H1 (cell line): ENCODE results near the gene TNIK. TPM values are rescaled to one million over a fixed set of nuclear protein-coding genes. Genes with fewer than 3 reads are reported as not detected.

Experiments
- CTCF ChIA-PET: fragments of 300-600 bp; sonication (Branson Sonifier 250); formaldehyde crosslinking; loops from one replicate; lab custom pipeline; 2021; ENCODE audit not compliant: partially characterized antibody; lab: Charles Lee
- POLR2A ChIA-PET: fragments of 300-600 bp; sonication (Branson Sonifier 250); formaldehyde crosslinking; loops from one replicate; lab custom pipeline; 2021; ENCODE audit warnings: inconsistent platforms; ENCODE audit not compliant: partially characterized antibody; lab: Charles Lee
- DNase-seq, 2 experiments: peaks; one replicate each; pipeline versions ENCODE4 v3.0.0 to v3.0.0-alpha.2; 2010 to 2022; ENCODE audit warnings: low spot score in 2 of 2, low read depth in 1 of 2, mixed read lengths in 1 of 2
- FAIRE-seq: peaks from 2 replicates; lab custom pipeline; 2011; peaks lifted over from hg19 to GRCh38; lab: Jason Lieb, UNC
- H2AFZ ChIP-seq: 2 replicates; pipeline ENCODE4 v1.8.1; 2012; ENCODE audit warnings: low read length, inconsistent platforms
- H2AK5ac ChIP-seq: 2 replicates; pipeline ENCODE4 v1.6.1; 2013; ENCODE audit warnings: low read depth, low read length
- H2BK120ac ChIP-seq: replicated peaks from 2 replicates; pipeline ENCODE3; 2013; ENCODE audit warnings: low read depth, low read length, inconsistent platforms
- H2BK12ac ChIP-seq: 2 replicates; pipeline ENCODE4 v1.6.1; 2013; ENCODE audit warnings: low read depth, low read length
- H2BK15ac ChIP-seq: 2 replicates; pipeline ENCODE4 v1.6.1; 2013; ENCODE audit warnings: low read length
- H2BK20ac ChIP-seq: 2 replicates; pipeline ENCODE4 v1.6.1; 2013; ENCODE audit warnings: low read length
- H2BK5ac ChIP-seq: 2 replicates; pipeline ENCODE4 v1.6.1; 2013; ENCODE audit warnings: low read depth, low read length
- H3K14ac ChIP-seq: 2 replicates; pipeline ENCODE4 v1.6.1; 2013; ENCODE audit warnings: inconsistent platforms; ENCODE audit not compliant: insufficient read length
- H3K18ac ChIP-seq: 2 replicates; pipeline ENCODE4 v1.6.1; 2013; ENCODE audit warnings: low read length; ENCODE audit errors: extremely low read depth
- H3K23ac ChIP-seq: 2 replicates; pipeline ENCODE4 v1.6.1; 2013; ENCODE audit warnings: inconsistent platforms; ENCODE audit not compliant: insufficient read length
- H3K23me2 ChIP-seq: 2 replicates; pipeline ENCODE4 v1.6.1; 2013; ENCODE audit warnings: low read depth, low read length
- H3K27ac ChIP-seq: 2 replicates; pipeline ENCODE4 v1.6.1; 2011; ENCODE audit warnings: low read depth, low read length, inconsistent platforms
- H3K27me3 ChIP-seq, 4 experiments: replicated peaks in 1 of 4; 1 replicate in 1 of 4; 2 replicates in 3 of 4; pipeline versions ENCODE4 v1.6.1 to v1.8.1; 2011 to 2013; ENCODE audit warnings: low read length in 3 of 4, mild to moderate bottlenecking in 3 of 4, inconsistent platforms in 2 of 4, mixed read lengths in 2 of 4, moderate library complexity in 1 of 4; ENCODE audit not compliant: control insufficient read depth in 3 of 4, insufficient read depth in 3 of 4; ENCODE audit errors: extremely low read depth in 1 of 4
- H3K36me3 ChIP-seq, 4 experiments: 2 replicates each; pipeline versions ENCODE4 v1.6.1 to v1.8.1; 2011 to 2013; ENCODE audit warnings: mild to moderate bottlenecking in 4 of 4, low read length in 3 of 4, moderate library complexity in 2 of 4, control low read depth in 1 of 4, inconsistent platforms in 1 of 4; ENCODE audit not compliant: insufficient read depth in 4 of 4, control insufficient read depth in 2 of 4
- H3K4ac ChIP-seq: replicated peaks from 2 replicates; pipeline ENCODE3; 2013; ENCODE audit warnings: low read length, low read depth, mixed read lengths, inconsistent platforms; ENCODE audit not compliant: insufficient read length
- H3K4me1 ChIP-seq, 4 experiments: replicated peaks in 1 of 4; 1 replicate in 1 of 4; 2 replicates in 3 of 4; pipeline versions ENCODE4 v1.6.1 to v1.8.1; 2011 to 2013; ENCODE audit warnings: low read length in 3 of 4, inconsistent platforms in 2 of 4, mixed read lengths in 1 of 4; ENCODE audit not compliant: insufficient read depth in 4 of 4, control insufficient read depth in 3 of 4
- H3K4me2 ChIP-seq, 2 experiments: 2 replicates each; pipeline versions ENCODE4 v1.6.1 to v1.8.1; 2011 to 2013; ENCODE audit warnings: low read depth in 2 of 2, low read length in 2 of 2, control low read depth in 1 of 2, inconsistent platforms in 1 of 2, mild to moderate bottlenecking in 1 of 2; ENCODE audit not compliant: insufficient read depth in 1 of 2
- H3K4me3 ChIP-seq, 4 experiments: fragments of 200-600, 300-600 bp in 1 of 4; sonication (generic), shearing (Covaris generic), sonication (Bioruptor Twin) in 1 of 4; 2 replicates each; pipeline versions ENCODE4 v1.5.1 to v1.8.1; 2011 to 2016; ENCODE audit warnings: low read length in 4 of 4, low read depth in 3 of 4, control low read depth in 2 of 4, inconsistent platforms in 2 of 4, mild to moderate bottlenecking in 2 of 4, mixed read lengths in 1 of 4, moderate library complexity in 1 of 4; ENCODE audit not compliant: insufficient read depth in 2 of 4; ENCODE audit errors: extremely low read depth in 1 of 4
- H3K56ac ChIP-seq: replicated peaks from 2 replicates; pipeline ENCODE3; 2013; ENCODE audit warnings: low read depth, mild to moderate bottlenecking, mixed read lengths, low read length, inconsistent platforms; ENCODE audit not compliant: insufficient read length
- H3K79me1 ChIP-seq: 2 replicates; pipeline ENCODE4 v1.6.1; 2013; ENCODE audit warnings: low read depth, low read length, control low read depth
- H3K79me2 ChIP-seq, 2 experiments: 2 replicates each; pipeline versions ENCODE4 v1.6.1 to v1.8.1; 2012 to 2013; ENCODE audit warnings: low read length in 2 of 2, mild to moderate bottlenecking in 2 of 2, inconsistent platforms in 1 of 2; ENCODE audit not compliant: insufficient read depth in 2 of 2, control insufficient read depth in 1 of 2
- H3K9ac ChIP-seq, 4 experiments: replicated peaks in 1 of 4; 1 replicate in 1 of 4; 2 replicates in 3 of 4; pipeline versions ENCODE4 v1.6.1 to v1.8.1; 2011 to 2013; ENCODE audit warnings: low read depth in 3 of 4, low read length in 3 of 4, control low read depth in 2 of 4, mild to moderate bottlenecking in 2 of 4, moderate library complexity in 2 of 4, inconsistent platforms in 1 of 4; ENCODE audit errors: extremely low read depth in 1 of 4
- H3K9me3 ChIP-seq, 2 experiments: 2 replicates each; pipeline versions ENCODE4 v1.6.1 to v1.8.1; 2012 to 2013; ENCODE audit warnings: mild to moderate bottlenecking in 2 of 2, moderate library complexity in 2 of 2, control low read depth in 1 of 2, inconsistent platforms in 1 of 2, low read depth in 1 of 2, low read length in 1 of 2, mixed read lengths in 1 of 2; ENCODE audit not compliant: insufficient read depth in 2 of 2
- H4K20me1 ChIP-seq, 2 experiments: replicated peaks in 1 of 2; 2 replicates each; pipeline versions ENCODE3 to v1.8.1; 2011 to 2013; ENCODE audit warnings: inconsistent platforms in 2 of 2, low read length in 2 of 2, mild to moderate bottlenecking in 1 of 2; ENCODE audit not compliant: insufficient read depth in 2 of 2, control insufficient read depth in 1 of 2
- H4K5ac ChIP-seq: 2 replicates; pipeline ENCODE4 v1.6.1; 2013; ENCODE audit warnings: low read length, low read depth, mixed read lengths, inconsistent platforms; ENCODE audit not compliant: insufficient read length
- H4K8ac ChIP-seq: 2 replicates; pipeline ENCODE4 v1.8.0; 2013; ENCODE audit warnings: mild to moderate bottlenecking, moderate library complexity, low read length, inconsistent platforms; ENCODE audit not compliant: insufficient read depth; ENCODE audit errors: extremely low read depth
- H4K91ac ChIP-seq: replicated peaks from 2 replicates; pipeline ENCODE3; 2013; ENCODE audit warnings: low read length, mixed read lengths, inconsistent platforms; ENCODE audit not compliant: insufficient read length
- CEBPB ChIP-seq: IDR thresholded peaks from 2 replicates; pipeline ENCODE4 v1.6.1; 2012; ENCODE audit warnings: low read depth, low read length
- CTCF ChIP-seq, 3 experiments: IDR thresholded peaks; 1 replicate in 2 of 3; 2 replicates in 1 of 3; pipeline versions ENCODE4 v1.5.1 to v1.6.1; 2011; ENCODE audit warnings: low read length in 3 of 3, mild to moderate bottlenecking in 3 of 3, inconsistent platforms in 2 of 3, low read depth in 1 of 3, moderate library complexity in 1 of 3; ENCODE audit not compliant: insufficient read depth in 1 of 3; ENCODE audit errors: control extremely low read depth in 1 of 3
- RFX5 ChIP-seq: IDR thresholded peaks from 2 replicates; pipeline ENCODE4 v1.6.1; 2011; ENCODE audit warnings: low read depth, low read length, improper control_type of control experiment, borderline replicate concordance
- YY1 ChIP-seq: IDR thresholded peaks from 2 replicates; pipeline ENCODE4 v1.6.1; 2011; ENCODE audit warnings: low read depth, mild to moderate bottlenecking, low read length
- WGBS, 2 experiments: shearing (Covaris generic) in 1 of 2; methylation state at CpG; one replicate each; pipeline versions ENCODE4 v1.1.6 to v1.1.7; 2013 to 2015; ENCODE audit warnings: low lambda C conversion rate in 2 of 2, mixed read lengths in 2 of 2, inconsistent platforms in 1 of 2, low coverage in 1 of 2, missing lambda C conversion rate in 1 of 2; ENCODE audit not compliant: insufficient replicate concordance in 2 of 2, insufficient coverage in 1 of 2, insufficient read length in 1 of 2; ENCODE audit errors: extremely low coverage in 1 of 2, missing lambda C conversion rate in 1 of 2; 5-methylcytosine and 5-hydroxymethylcytosine counted together
- polyA plus RNA-seq, 7 experiments: library from polyadenylated mRNA; depleted of rRNA in 3 of 7; stranded (reverse) in 5 of 7; unstranded in 2 of 7; fragments of >200 nt in 5 of 7; fragments of 200-250 nt in 2 of 7; gene quantifications; 1 replicate in 5 of 7; 2 replicates in 1 of 7; 4 replicates in 1 of 7; pipeline versions ENCODE4 v1.2.1 to v1.2.3, GENCODE V29; 2011 to 2013; ENCODE audit warnings: missing spikeins in 2 of 7, mixed read lengths in 2 of 7
- total RNA-seq: library from RNA; stranded (reverse); fragmentation: NEBNext Ultra II Directional; extraction: Animal tissue kit (Norgen Biotek cat#: 25700); gene quantifications from 2 replicates; pipeline ENCODE4 v1.2.1, GENCODE V29; 2021

TNIK gene
- total and polyA plus RNA-seq, 2 of the 8 experiments (the other 6 are each of a cell fraction or from before 2014, with no cell fraction given): 7.4 to 42.0 TPM

GRCh38 chr3:171122240-171122639, 338.0 kb downstream of the TNIK start:
- no peak overlapping the region for H2BK120ac ChIP-seq
- no peaks in the 10 kb centered on the region for H4K20me1 ChIP-seq
- TF ChIP-seq RFX5 (no peak), CTCF (IDR thresholded peaks at IDR 0.05; ENCODE audit: control extremely low read depth in 1 of 3, insufficient read depth in 1 of 3, low read depth in 1 of 3, low read length in 3 of 3) (no peak), YY1 (no peak), CEBPB (no peak)
- H3K4ac ChIP-seq: no peak overlapping the region
- H3K79me1 ChIP-seq: no peaks in the 10 kb centered on the region
- no peaks in the 10 kb centered on the region for H3K9me3 ChIP-seq
- no peak for DNase-seq
- no peak overlapping the region for H3K56ac ChIP-seq
- no peak overlapping the region for H3K4me3 ChIP-seq
- no peak overlapping the region for H2BK12ac ChIP-seq
- no peak for FAIRE-seq
- H3K4me1 ChIP-seq: peaks cover 0 to under 1% (median 0%) of the 10 kb centered on the region in 4 experiments; a peak in 1 of 7 replicates
- H3K14ac ChIP-seq: no peak overlapping the region
- no peak overlapping the region for H4K5ac ChIP-seq
- H3K18ac ChIP-seq: no peak overlapping the region
- peaks cover 0 to 5% (median 2%) of the 10 kb centered on the region in 4 experiments; a peak in 4 of 8 replicates for H3K36me3 ChIP-seq
- no peak overlapping the region for H2AFZ ChIP-seq
- no peak overlapping the region for H2BK15ac ChIP-seq
- ChIA-PET POLR2A (no interaction called here), CTCF (interaction anchor here (0.8 to 1.5 kb wide), 5 partner anchors 8 to 650 kb away, joined by 5 to 7 read pairs (median 6); no protein-coding TSS in a partner anchor)
- no peak overlapping the region for H2BK5ac ChIP-seq
- H2BK20ac ChIP-seq: no peak overlapping the region
- no peaks in the 10 kb centered on the region for H3K27me3 ChIP-seq
- H3K4me2 ChIP-seq: no peak overlapping the region
- H3K23me2 ChIP-seq: no peaks in the 10 kb centered on the region
- H3K23ac ChIP-seq: no peak overlapping the region
- no peaks in the 10 kb centered on the region for H3K79me2 ChIP-seq
- no peak overlapping the region for H4K91ac ChIP-seq
- no peak overlapping the region for H3K27ac ChIP-seq
- 98% methylated on average over 3 of the region's 3 CpGs; no CpG with 5 or more reads in 1 of the 2 experiments for WGBS, 2 experiments
- H4K8ac ChIP-seq: no peak overlapping the region
- H2AK5ac ChIP-seq: no peak overlapping the region
- H3K9ac ChIP-seq: no peak overlapping the region
